Ishikawa (cell line): ENCODE data around the gene MT1H.

Source experiments
- CEBPB ChIP-seq: IDR thresholded peaks from 2 replicates; pipeline ENCODE4 v1.6.1; 2012
- EGR1 ChIP-seq: IDR thresholded peaks from 2 replicates; pipeline ENCODE4 v1.6.1; 2012
- EP300 ChIP-seq: IDR thresholded peaks from 2 replicates; pipeline ENCODE4 v1.6.1; 2012; ENCODE audit warnings: borderline replicate concordance
- RAD21 ChIP-seq: IDR thresholded peaks from 2 replicates; pipeline ENCODE4 v1.6.1; 2012; ENCODE audit warnings: low read depth
- TF ChIP-seq, protein P1 (sequence below): IDR thresholded peaks from 2 replicates; pipeline ENCODE4 v1.6.1; 2012
- TF ChIP-seq, protein P2 (sequence below): IDR thresholded peaks from 2 replicates; pipeline ENCODE4 v1.6.1; 2012; ENCODE audit warnings: low read depth, mild to moderate bottlenecking

DNA sequence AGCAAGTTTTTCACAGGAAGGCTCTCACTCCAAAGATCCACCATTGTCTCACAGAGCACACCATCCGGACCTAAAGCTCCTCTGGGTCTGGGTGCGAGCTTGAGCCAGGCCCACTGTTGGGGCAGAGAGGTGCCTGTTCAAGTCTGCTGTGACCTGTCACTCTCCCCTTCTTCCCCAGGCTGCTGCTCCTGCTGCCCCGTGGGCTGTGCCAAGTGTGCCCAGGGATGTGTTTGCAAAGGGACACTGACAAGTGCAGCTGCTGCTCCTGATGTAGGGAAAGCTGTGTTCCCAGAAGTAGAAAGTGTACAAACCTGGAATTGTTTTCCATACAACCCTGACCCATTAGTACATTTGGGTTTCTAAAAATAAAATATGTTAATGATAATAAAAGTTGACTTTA, 7.9 kb downstream of the MT1H start:
- TF ChIP-seq RAD21: no peak
- TF ChIP-seq, protein P1, sequence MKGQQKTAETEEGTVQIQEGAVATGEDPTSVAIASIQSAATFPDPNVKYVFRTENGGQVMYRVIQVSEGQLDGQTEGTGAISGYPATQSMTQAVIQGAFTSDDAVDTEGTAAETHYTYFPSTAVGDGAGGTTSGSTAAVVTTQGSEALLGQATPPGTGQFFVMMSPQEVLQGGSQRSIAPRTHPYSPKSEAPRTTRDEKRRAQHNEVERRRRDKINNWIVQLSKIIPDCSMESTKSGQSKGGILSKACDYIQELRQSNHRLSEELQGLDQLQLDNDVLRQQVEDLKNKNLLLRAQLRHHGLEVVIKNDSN: no peak
- no peak for TF ChIP-seq EP300
- TF ChIP-seq CEBPB: no peak
- TF ChIP-seq, protein P2, sequence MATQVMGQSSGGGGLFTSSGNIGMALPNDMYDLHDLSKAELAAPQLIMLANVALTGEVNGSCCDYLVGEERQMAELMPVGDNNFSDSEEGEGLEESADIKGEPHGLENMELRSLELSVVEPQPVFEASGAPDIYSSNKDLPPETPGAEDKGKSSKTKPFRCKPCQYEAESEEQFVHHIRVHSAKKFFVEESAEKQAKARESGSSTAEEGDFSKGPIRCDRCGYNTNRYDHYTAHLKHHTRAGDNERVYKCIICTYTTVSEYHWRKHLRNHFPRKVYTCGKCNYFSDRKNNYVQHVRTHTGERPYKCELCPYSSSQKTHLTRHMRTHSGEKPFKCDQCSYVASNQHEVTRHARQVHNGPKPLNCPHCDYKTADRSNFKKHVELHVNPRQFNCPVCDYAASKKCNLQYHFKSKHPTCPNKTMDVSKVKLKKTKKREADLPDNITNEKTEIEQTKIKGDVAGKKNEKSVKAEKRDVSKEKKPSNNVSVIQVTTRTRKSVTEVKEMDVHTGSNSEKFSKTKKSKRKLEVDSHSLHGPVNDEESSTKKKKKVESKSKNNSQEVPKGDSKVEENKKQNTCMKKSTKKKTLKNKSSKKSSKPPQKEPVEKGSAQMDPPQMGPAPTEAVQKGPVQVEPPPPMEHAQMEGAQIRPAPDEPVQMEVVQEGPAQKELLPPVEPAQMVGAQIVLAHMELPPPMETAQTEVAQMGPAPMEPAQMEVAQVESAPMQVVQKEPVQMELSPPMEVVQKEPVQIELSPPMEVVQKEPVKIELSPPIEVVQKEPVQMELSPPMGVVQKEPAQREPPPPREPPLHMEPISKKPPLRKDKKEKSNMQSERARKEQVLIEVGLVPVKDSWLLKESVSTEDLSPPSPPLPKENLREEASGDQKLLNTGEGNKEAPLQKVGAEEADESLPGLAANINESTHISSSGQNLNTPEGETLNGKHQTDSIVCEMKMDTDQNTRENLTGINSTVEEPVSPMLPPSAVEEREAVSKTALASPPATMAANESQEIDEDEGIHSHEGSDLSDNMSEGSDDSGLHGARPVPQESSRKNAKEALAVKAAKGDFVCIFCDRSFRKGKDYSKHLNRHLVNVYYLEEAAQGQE: no peak
- no peak for TF ChIP-seq EGR1
